Tibial nerve (tissue), 4 donors: ENCODE measurements around the gene ATXN7L1. TPM values are rescaled to one million over a fixed set of nuclear protein-coding genes. Genes with fewer than 3 reads are reported as not detected.
"Not testable (repeated sequence)": the region's sequence is repeated elsewhere in the genome, so short reads cannot be mapped to it uniquely, and the experiment has no call there.

Experiments used
- DNase-seq, 2 donors: peaks; one replicate each; pipeline ENCODE4 v3.0.0-alpha.2; 2019; ENCODE audit warnings: low spot score in 2 of 2
- H3K27ac ChIP-seq, 4 donors: fragments of 200-600 bp; sonication (generic) in 3 of 4; one replicate each; pipeline ENCODE4 v1.5.1; 2017 to 2019; ENCODE audit warnings: mild to moderate bottlenecking in 1 of 4
- H3K27me3 ChIP-seq, 2 donors: fragments of 200-600 bp; sonication (generic) in 1 of 2; one replicate each; pipeline versions ENCODE4 v1.5.1 to v1.6.0; 2017 to 2019
- H3K36me3 ChIP-seq, 3 donors: fragments of 200-600 bp; sonication (generic); one replicate each; pipeline ENCODE4 v1.5.1; 2018 to 2019
- H3K4me1 ChIP-seq, 4 donors: fragments of 200-600 bp; sonication (generic) in 3 of 4; one replicate each; pipeline ENCODE4 v1.5.1; 2017 to 2019
- H3K4me3 ChIP-seq, 4 donors: fragments of 200-600 bp; sonication (generic) in 3 of 4; one replicate each; pipeline ENCODE4 v1.5.1; 2017 to 2019; ENCODE audit warnings: mild to moderate bottlenecking in 1 of 4, moderate library complexity in 1 of 4
- H3K9me3 ChIP-seq, 4 donors: fragments of 200-600 bp; sonication (generic) in 3 of 4; one replicate each; pipeline ENCODE4 v1.5.1; 2017 to 2019
- CTCF ChIP-seq, 5 experiments: fragments of 200-600 bp in 3 of 5; fragments of 450-650 bp in 2 of 5; sonication (generic) in 3 of 5; IDR thresholded peaks; one replicate each; pipeline ENCODE4 v1.5.1; 2016 to 2019; ENCODE audit warnings: antibody characterized with exemption in 5 of 5, mild to moderate bottlenecking in 3 of 5, moderate library complexity in 2 of 5
- EP300 ChIP-seq, 2 donors: sonication (generic); formaldehyde crosslinking; IDR thresholded peaks; one replicate each; pipeline ENCODE4 v1.6.1; 2017; ENCODE audit warnings: antibody characterized with exemption in 2 of 2, mild to moderate bottlenecking in 1 of 2
- POLR2A ChIP-seq, 2 donors: fragments of 450-650 bp; IDR thresholded peaks; one replicate each; pipeline ENCODE4 v1.6.1; 2017; ENCODE audit warnings: antibody characterized with exemption in 2 of 2, mild to moderate bottlenecking in 2 of 2, moderate library complexity in 2 of 2
- WGBS, 2 donors: methylation state at CpG; one replicate each; pipeline ENCODE4 v1.1.5; 2018; 5-methylcytosine and 5-hydroxymethylcytosine counted together
- total RNA-seq, 4 donors: library from RNA; depleted of rRNA; stranded (reverse); fragments of >200 nt; gene quantifications; one replicate each; pipeline ENCODE4 v1.1.0, GENCODE V29; 2016

ATXN7L1 gene
- total RNA-seq, 4 donors from 2014 or later: 14.6 to 22.5 (median 19.1) TPM

GRCh38 chr7:105890290-105890997 is 14.0 kb upstream of the ATXN7L1 start:
- WGBS, 2 donors: 81 to 87% methylated on average over 4 of the region's 4 CpGs
- TF ChIP-seq EP300 (IDR thresholded peaks at IDR 0.05): no peak

GRCh38 chr7:105887569-105888189 is 11.3 kb upstream of the ATXN7L1 start:
- H3K4me3 ChIP-seq: no peak overlapping the region
- no peaks in the 10 kb centered on the region for H3K9me3 ChIP-seq
- no peak overlapping the region for H3K27ac ChIP-seq
- no peak for DNase-seq
- H3K36me3 ChIP-seq: peaks cover 0 to 11% (median 0%) of the 10 kb centered on the region in 3 donors
- no peaks in the 10 kb centered on the region for H3K27me3 ChIP-seq
- peaks cover 0 to 6% (median 0%) of the 10 kb centered on the region in 4 donors for H3K4me1 ChIP-seq
- 58 to 61% methylated on average over 6 of the region's 6 CpGs for WGBS, 2 donors
- no peak for TF ChIP-seq EP300 (IDR thresholded peaks at IDR 0.05)
- no peak for TF ChIP-seq POLR2A (IDR thresholded peaks at IDR 0.05)
- TF ChIP-seq CTCF (IDR thresholded peaks at IDR 0.05): no peak

More at GRCh38 chr7:105890290-105890997, 14.0 kb upstream of the ATXN7L1 start:
- DNase-seq: no peak
- Histone ChIP-seq H3K27ac (no peak overlapping the region), H3K4me3 (no peak overlapping the region), H3K9me3 (no peaks in the 10 kb centered on the region), H3K4me1 (peaks cover 0 to under 1% (median 0%) of the 10 kb centered on the region in 4 donors), H3K36me3 (peaks cover 0 to 11% (median 0%) of the 10 kb centered on the region in 3 donors), H3K27me3 (no peaks in the 10 kb centered on the region)

- no peak for DNase-seq
- H3K27me3 ChIP-seq: no peaks in the 10 kb centered on the region
- H3K4me1 ChIP-seq: peaks cover 0 to 6% (median 0%) of the 10 kb centered on the region in 4 donors
- TF ChIP-seq POLR2A (IDR thresholded peaks at IDR 0.05) (no peak), CTCF (IDR thresholded peaks at IDR 0.05) (no peak), EP300 (IDR thresholded peaks at IDR 0.05) (no peak)
- no peaks in the 10 kb centered on the region for H3K9me3 ChIP-seq
- H3K36me3 ChIP-seq: peaks cover 0 to 11% (median 0%) of the 10 kb centered on the region in 3 donors
- 66 to 80% methylated on average over 2 of the region's 2 CpGs for WGBS, 2 donors
- no peak overlapping the region for H3K4me3 ChIP-seq
- H3K27ac ChIP-seq: no peak overlapping the region
Measured at GRCh38 chr7:105886776-105887175, 10.4 kb upstream of the ATXN7L1 start.

GRCh38 chr7:105885387-105886111 is 9.2 kb upstream of the ATXN7L1 start:
- no peak overlapping the region for H3K27ac ChIP-seq
- TF ChIP-seq POLR2A (IDR thresholded peaks at IDR 0.05) (no peak), CTCF (IDR thresholded peaks at IDR 0.05) (no peak), EP300 (IDR thresholded peaks at IDR 0.05) (no peak)
- 74 to 87% methylated on average over 6 of the region's 6 CpGs for WGBS, 2 donors
- peaks cover 0 to 4% (median 0%) of the 10 kb centered on the region in 3 donors for H3K36me3 ChIP-seq
- DNase-seq: no peak
- H3K27me3 ChIP-seq: no peaks in the 10 kb centered on the region
- H3K4me3 ChIP-seq: no peak overlapping the region
- H3K4me1 ChIP-seq: peaks cover 0 to 6% (median 0%) of the 10 kb centered on the region in 4 donors
- H3K9me3 ChIP-seq: no peaks in the 10 kb centered on the region

GRCh38 chr7:105883179-105883578 is 6.8 kb upstream of the ATXN7L1 start:
- WGBS, 2 donors: 91 to 94% methylated on average over 6 of the region's 6 CpGs
- not testable (repeated sequence) for H3K27ac ChIP-seq, H3K4me3 ChIP-seq, H3K9me3 ChIP-seq, H3K36me3 ChIP-seq, DNase-seq, H3K27me3 ChIP-seq
- H3K4me1 ChIP-seq: peaks cover 0 to 16% (median 5%) of the 10 kb centered on the region in 4 donors

GRCh38 chr7:105881439-105881838 is 5.0 kb upstream of the ATXN7L1 start:
- Histone ChIP-seq H3K4me1 (peaks cover 0 to 27% (median 10%) of the 10 kb centered on the region in 4 donors), H3K4me3 (no peak overlapping the region), H3K36me3 (no peaks in the 10 kb centered on the region), H3K27me3 (no peaks in the 10 kb centered on the region), H3K27ac (no peak overlapping the region), H3K9me3 (no peaks in the 10 kb centered on the region)
- no peak for DNase-seq
- TF ChIP-seq POLR2A (IDR thresholded peaks at IDR 0.05) (no peak), EP300 (IDR thresholded peaks at IDR 0.05) (no peak), CTCF (IDR thresholded peaks at IDR 0.05) (no peak)
- WGBS, 2 donors: 77 to 93% methylated on average over 1 of the region's 1 CpG
